ENCODE results near the gene RGS10.

Gene RGS10

DNA sequence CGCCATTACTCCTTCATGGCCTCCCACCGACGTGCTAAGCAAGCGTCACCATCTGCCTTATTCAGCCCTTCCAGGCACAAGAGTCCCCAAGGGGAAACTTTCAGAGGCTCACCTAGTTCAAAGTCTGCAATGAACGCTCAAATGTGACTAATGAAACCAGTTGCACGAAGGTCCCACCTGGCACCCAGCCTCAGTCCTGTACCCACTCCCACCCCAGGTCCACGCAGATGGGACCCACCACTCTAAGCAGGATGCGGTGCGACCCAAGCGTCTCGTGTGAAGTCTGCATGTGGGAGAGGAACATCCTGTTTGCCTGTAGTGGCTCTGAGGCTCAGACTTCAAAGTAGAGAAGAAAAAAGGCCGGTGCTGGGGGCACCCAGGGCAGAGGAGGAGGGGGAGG, 40.3 kb downstream of the RGS10 start:
- TF ChIP-seq ZNF501 (tag by site-specific recombination; IDR thresholded peaks at IDR 0.05) (no peak), PBX3 (CRISPR knock-in tag; IDR thresholded peaks at IDR 0.05) (no peak), ZNF155 (tag by site-specific recombination; IDR thresholded peaks at IDR 0.05) (no peak), ZNF658 (tag by site-specific recombination; IDR thresholded peaks at IDR 0.05) (no peak), MYNN (tag by site-specific recombination; IDR thresholded peaks at IDR 0.05; ENCODE audit: borderline replicate concordance) (no peak), ZNF600 (tag by site-specific recombination; IDR thresholded peaks at IDR 0.05) (no peak), SCRT1 (tag by site-specific recombination; IDR thresholded peaks at IDR 0.05; ENCODE audit: borderline replicate concordance) (no peak), ZNF211 (tag by site-specific recombination; IDR thresholded peaks at IDR 0.05; ENCODE audit: low read depth) (no peak), ZNF354C (tag by site-specific recombination; IDR thresholded peaks at IDR 0.05; ENCODE audit: borderline replicate concordance, low read depth) (no peak), GFI1B (tag by site-specific recombination; IDR thresholded peaks at IDR 0.05) (no peak), ATF2 (tag by site-specific recombination; IDR thresholded peaks at IDR 0.05; ENCODE audit: low read depth) (no peak), SETDB1 (IDR thresholded peaks at IDR 0.05; ENCODE audit: insufficient read length, low read length) (no peak), ZNF660 (tag by site-specific recombination; IDR thresholded peaks at IDR 0.05) (no peak), SALL2 (tag by site-specific recombination; IDR thresholded peaks at IDR 0.05; ENCODE audit: borderline replicate concordance) (no peak), ZNF324 (tag by site-specific recombination; IDR thresholded peaks at IDR 0.05) (no peak), ZNF529 (tag by site-specific recombination; IDR thresholded peaks at IDR 0.05; ENCODE audit: insufficient replicate concordance) (no peak), ZBTB8A (tag by site-specific recombination; IDR thresholded peaks at IDR 0.05) (no peak), ZBTB10 (tag by site-specific recombination; IDR thresholded peaks at IDR 0.05) (no peak), TSHZ1 (tag by site-specific recombination; IDR thresholded peaks at IDR 0.05; ENCODE audit: borderline replicate concordance) (no peak)
- TF ChIP-seq, protein P1, sequence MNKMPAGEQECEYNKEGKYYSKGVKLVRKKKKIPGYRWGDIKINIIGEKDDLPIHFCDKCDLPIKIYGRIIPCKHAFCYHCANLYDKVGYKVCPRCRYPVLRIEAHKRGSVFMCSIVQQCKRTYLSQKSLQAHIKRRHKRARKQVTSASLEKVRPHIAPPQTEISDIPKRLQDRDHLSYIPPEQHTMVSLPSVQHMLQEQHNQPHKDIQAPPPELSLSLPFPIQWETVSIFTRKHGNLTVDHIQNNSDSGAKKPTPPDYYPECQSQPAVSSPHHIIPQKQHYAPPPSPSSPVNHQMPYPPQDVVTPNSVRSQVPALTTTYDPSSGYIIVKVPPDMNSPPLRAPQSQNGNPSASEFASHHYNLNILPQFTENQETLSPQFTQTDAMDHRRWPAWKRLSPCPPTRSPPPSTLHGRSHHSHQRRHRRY (tag by site-specific recombination; IDR thresholded peaks at IDR 0.05) = no peak
- H3K36me3 ChIP-seq (ENCODE audit: control insufficient read depth in 2 of 2, insufficient read depth in 1 of 2, low read length in 2 of 2) = peaks cover 0 to 12% of the 10 kb centered on the region in 2 experiments; a peak in 1 of 3 replicates
- no peak overlapping the region for H3K27ac ChIP-seq (ENCODE audit: extremely low read depth, low read depth, low read length)
- no peaks in the 10 kb centered on the region for H3K4me1 ChIP-seq (ENCODE audit: control insufficient read depth, insufficient read depth, low read length)
- no peak overlapping the region for H3K4me3 ChIP-seq (ENCODE audit: low read depth, low read length)
- POLR2A ChIA-PET = interaction anchor here (0.6 kb wide), 1 partner anchor 83 kb away, joined by 4 read pairs; no protein-coding TSS in a partner anchor
- CTCF ChIA-PET = interaction anchor here (0.5 kb wide), 1 partner anchor 13 kb away, joined by 3 read pairs; no protein-coding TSS in a partner anchor
- no peaks in the 10 kb centered on the region for H3K9me3 ChIP-seq (ENCODE audit: control insufficient read depth, insufficient read depth, low read depth, low read length)

Measured in HEK293 (cell line).